GM12878 (cell line): ENCODE results near the gene EMP2. TPM values are rescaled to one million over a fixed set of nuclear protein-coding genes. Genes with fewer than 3 reads are reported as not detected.

Source experiments
- ATAC-seq: fragments of 200-7000 bp; cut with Tn5 transposase; 3 replicates; pipeline ENCODE4 v1.9.1; 2020; ENCODE audit warnings: mild to moderate bottlenecking, moderate library complexity
- BruUV-seq: library from RNA; stranded (reverse); fragments of 400-500 nt; replicated peaks from 2 replicates; lab custom pipeline; 2021; lab: Mats Ljungman, UMichigan
- CTCF ChIA-PET: fragments of 300-600 bp; sonication (Branson Sonifier 250); formaldehyde crosslinking; extraction: SDS; loops from one replicate; lab custom pipeline; 2021; ENCODE audit warnings: inconsistent platforms; lab: Yijun Ruan, JAX
- POLR2A ChIA-PET: fragments of 350-600 bp; formaldehyde crosslinking; extraction: SDS; loops from one replicate; lab custom pipeline; 2021; ENCODE audit warnings: inconsistent platforms; lab: Charles Lee
- RAD21 ChIA-PET: fragments of 300-600 bp; sonication (Branson Sonifier 250); formaldehyde crosslinking; loops from one replicate; lab custom pipeline; 2023; ENCODE audit warnings: antibody characterized with exemption; ENCODE audit not compliant: unreplicated experiment; lab: Charles Lee
- SMC1A ChIA-PET: fragments of 300-600 bp; sonication (Branson Sonifier 250); formaldehyde crosslinking; loops from one replicate; lab custom pipeline; 2023; ENCODE audit not compliant: unreplicated experiment, uncharacterized antibody; lab: Charles Lee
- DNase-seq: peaks from one replicate; pipeline ENCODE4 v3.0.0-alpha.2; 2011; ENCODE audit warnings: low read depth, low spot score
- FAIRE-seq: peaks from 3 replicates; lab custom pipeline; 2011; peaks lifted over from hg19 to GRCh38; lab: Jason Lieb, UNC
- H2AFZ ChIP-seq: 2 replicates; pipeline ENCODE4 v1.6.0; 2011; ENCODE audit warnings: low read depth, low read length, control low read depth; ENCODE audit not compliant: control insufficient read depth
- H3K27ac ChIP-seq: 2 replicates; pipeline ENCODE4 v1.5.1; 2011; ENCODE audit warnings: control low read depth; ENCODE audit not compliant: control insufficient read depth, insufficient read depth
- H3K27me3 ChIP-seq, 2 experiments: replicated peaks in 1 of 2; 2 replicates each; pipeline versions ENCODE4 v1.6.0 to v1.6.1; 2011; ENCODE audit warnings: low read length in 1 of 2; ENCODE audit not compliant: control insufficient read depth in 2 of 2, insufficient read depth in 2 of 2
- H3K36me3 ChIP-seq, 2 experiments: 2 replicates each; pipeline ENCODE4 v1.5.1; 2011; ENCODE audit warnings: low read length in 1 of 2; ENCODE audit not compliant: control insufficient read depth in 2 of 2, insufficient read depth in 2 of 2
- H3K4me1 ChIP-seq: 2 replicates; pipeline ENCODE4 v1.6.1; 2011; ENCODE audit warnings: mild to moderate bottlenecking, low read length, moderate library complexity, mixed read lengths; ENCODE audit not compliant: control insufficient read depth, insufficient read depth
- H3K4me2 ChIP-seq: 2 replicates; pipeline ENCODE4 v1.6.0; 2011; ENCODE audit warnings: control low read depth; ENCODE audit not compliant: control insufficient read depth, insufficient read depth
- H3K4me3 ChIP-seq: fragments of 200-600 bp; sonication (generic); 2 replicates; pipeline ENCODE4 v1.5.1; 2016
- H3K79me2 ChIP-seq: 2 replicates; pipeline ENCODE4 v1.6.0; 2011; ENCODE audit warnings: low read length; ENCODE audit not compliant: control insufficient read depth, insufficient read depth
- H3K9ac ChIP-seq: 2 replicates; pipeline ENCODE4 v1.8.0; 2011; ENCODE audit warnings: low read length, control low read depth, mixed read lengths; ENCODE audit not compliant: control insufficient read depth, insufficient read depth
- H3K9me3 ChIP-seq: replicated peaks from 3 replicates; pipeline ENCODE4 v1.5.1; 2011; ENCODE audit warnings: mild to moderate bottlenecking, low read length; ENCODE audit not compliant: control insufficient read depth, insufficient read depth
- H4K20me1 ChIP-seq: 2 replicates; pipeline ENCODE4 v1.6.0; 2011; ENCODE audit not compliant: control insufficient read depth, insufficient read depth
- ATF7 ChIP-seq: fragments of 450-650 bp; IDR thresholded peaks from 2 replicates; pipeline ENCODE4 v1.6.1; 2016; ENCODE audit warnings: low read depth, mild to moderate bottlenecking
- BMI1 ChIP-seq: fragments of 450-650 bp; IDR thresholded peaks from 2 replicates; pipeline ENCODE4 v1.6.1; 2016; ENCODE audit warnings: mild to moderate bottlenecking, moderate library complexity, borderline replicate concordance
- CBX5 ChIP-seq: sonication (generic); IDR thresholded peaks from 2 replicates; pipeline ENCODE4 v1.6.1; 2016; ENCODE audit warnings: low read depth, moderate library complexity, mild to moderate bottlenecking, inconsistent platforms
- LARP7 ChIP-seq: fragments of 450-650 bp; IDR thresholded peaks from 2 replicates; pipeline ENCODE4 v1.6.1; 2017; ENCODE audit warnings: mild to moderate bottlenecking
- MYB ChIP-seq: fragments of 150-350 bp; IDR thresholded peaks from 2 replicates; pipeline ENCODE4 v1.6.1; 2014; ENCODE audit warnings: mild to moderate bottlenecking, low read depth, low read length, borderline replicate concordance
- PML ChIP-seq: IDR thresholded peaks from 2 replicates; pipeline ENCODE4 v1.6.1; 2012; ENCODE audit warnings: low read length, inconsistent platforms
- TCF12 ChIP-seq: IDR thresholded peaks from 2 replicates; pipeline ENCODE4 v1.6.1; 2011; ENCODE audit warnings: low read depth, mild to moderate bottlenecking, low read length
- ZBED1 ChIP-seq: IDR thresholded peaks from 2 replicates; pipeline ENCODE4 v1.6.1; 2016; ENCODE audit warnings: borderline replicate concordance
- WGBS: methylation state at CpG from one replicate; pipeline ENCODE4 v1.1.6; 2016; ENCODE audit warnings: low lambda C conversion rate; ENCODE audit not compliant: insufficient replicate concordance, insufficient coverage; ENCODE audit errors: missing lambda C conversion rate; 5-methylcytosine and 5-hydroxymethylcytosine counted together
- in situ Hi-C: fragments of 300-500 bp; cut with MboI; formaldehyde crosslinking; loops from 9 replicates; pipeline ENCODE4 v1.14.3; 2018; ENCODE audit warnings: mixed read lengths
- intact Hi-C: fragments of 100-400 bp; cut with micrococcal nuclease; formaldehyde crosslinking; loops from one replicate; pipeline ENCODE4 v1.14.2; 2022; ENCODE audit not compliant: unreplicated experiment
- polyA plus RNA-seq, 11 experiments: library from polyadenylated mRNA; depleted of rRNA in 4 of 11; unstranded in 6 of 11; stranded (reverse) in 5 of 11; fragments of >200 nt; fragmentation: Nextera tagmentation in 4 of 11; fragmentation: Illumina TruSeq in 1 of 11; extraction: Ambion mirVana in 4 of 11; extraction: Trizol in 1 of 11; gene quantifications; 1 replicate in 1 of 11; 2 replicates in 10 of 11; pipeline versions ENCODE4 v1.2.1 to v1.2.3, GENCODE V29; 2011 to 2016; ENCODE audit warnings: inconsistent platforms in 2 of 11, missing spikeins in 2 of 11, low read depth in 1 of 11
- total RNA-seq, 4 experiments: library from RNA; depleted of rRNA in 3 of 4; stranded (reverse); fragments of >200 nt in 3 of 4; fragmentation: Illumina TruSeq in 1 of 4; extraction: Trizol in 1 of 4; gene quantifications; 2 replicates each; pipeline versions ENCODE4 v1.2.1 to v1.2.3, GENCODE V29; 2013 to 2021
- TF ChIP-seq, protein P1 (sequence below): fragments of 450-650 bp; IDR thresholded peaks from 2 replicates; pipeline ENCODE4 v1.6.1; 2017; ENCODE audit warnings: low read depth, mild to moderate bottlenecking, moderate library complexity
- TF ChIP-seq, protein P2 (sequence below): fragments of 450-650 bp; IDR thresholded peaks from 2 replicates; pipeline ENCODE4 v1.6.1; 2016; ENCODE audit warnings: mild to moderate bottlenecking, moderate library complexity, borderline replicate concordance
- TF ChIP-seq, protein P3 (sequence below): IDR thresholded peaks from 2 replicates; pipeline ENCODE4 v1.6.1; 2012; ENCODE audit warnings: low read length, inconsistent platforms
- TF ChIP-seq, protein P4 (sequence below): fragments of 150-350 bp; IDR thresholded peaks from 2 replicates; pipeline ENCODE4 v1.6.1; 2016; ENCODE audit warnings: low read depth, low read length

The EMP2 gene
- total and polyA plus RNA-seq, 10 of the 15 experiments (the other 5 are each of a cell fraction or from before 2014, with no cell fraction given), result 0.41 to 10.4 (median 3.8) TPM

DNA sequence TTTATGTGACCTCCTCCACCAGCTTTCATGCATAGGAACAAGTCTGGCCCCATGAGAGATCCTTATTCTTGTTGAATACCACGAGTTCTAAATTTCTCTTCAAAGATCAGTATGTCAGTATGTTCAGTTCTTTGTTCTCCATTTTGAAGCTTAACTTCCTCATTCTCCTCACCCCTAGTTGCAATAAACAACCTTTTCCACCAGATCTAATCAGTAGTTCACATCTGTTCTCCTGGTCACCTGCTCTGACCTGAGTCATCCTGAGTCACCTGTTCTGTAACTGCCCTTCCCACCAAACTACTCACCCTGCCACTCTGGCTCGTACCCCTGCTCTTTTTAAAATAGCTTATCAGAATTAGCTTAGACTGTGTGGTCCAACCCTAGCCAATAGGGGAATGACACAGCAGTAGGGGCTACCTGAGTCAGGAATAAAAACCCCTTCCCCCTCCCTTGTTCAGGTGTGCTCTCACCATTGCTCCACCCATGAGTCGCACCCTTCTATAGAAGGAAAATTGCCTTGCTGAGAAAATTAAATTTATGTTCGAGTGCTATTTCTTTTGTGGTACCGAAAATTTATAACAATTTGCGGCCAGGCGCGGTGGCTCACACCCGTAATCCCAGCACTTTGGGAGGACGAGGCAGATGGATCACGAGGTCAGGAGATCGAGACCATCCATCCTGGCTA, 94.6 kb downstream of the EMP2 start:
- BruUV-seq, result no TSS peak
- no peak for ATAC-seq
- no peak overlapping the region for H2AFZ ChIP-seq
- TF ChIP-seq, protein P1, sequence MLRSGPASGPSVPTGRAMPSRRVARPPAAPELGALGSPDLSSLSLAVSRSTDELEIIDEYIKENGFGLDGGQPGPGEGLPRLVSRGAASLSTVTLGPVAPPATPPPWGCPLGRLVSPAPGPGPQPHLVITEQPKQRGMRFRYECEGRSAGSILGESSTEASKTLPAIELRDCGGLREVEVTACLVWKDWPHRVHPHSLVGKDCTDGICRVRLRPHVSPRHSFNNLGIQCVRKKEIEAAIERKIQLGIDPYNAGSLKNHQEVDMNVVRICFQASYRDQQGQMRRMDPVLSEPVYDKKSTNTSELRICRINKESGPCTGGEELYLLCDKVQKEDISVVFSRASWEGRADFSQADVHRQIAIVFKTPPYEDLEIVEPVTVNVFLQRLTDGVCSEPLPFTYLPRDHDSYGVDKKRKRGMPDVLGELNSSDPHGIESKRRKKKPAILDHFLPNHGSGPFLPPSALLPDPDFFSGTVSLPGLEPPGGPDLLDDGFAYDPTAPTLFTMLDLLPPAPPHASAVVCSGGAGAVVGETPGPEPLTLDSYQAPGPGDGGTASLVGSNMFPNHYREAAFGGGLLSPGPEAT, result no peak
- TF ChIP-seq BMI1 (no peak), CBX5 (no peak), ZBED1 (no peak), TCF12 (no peak), LARP7 (no peak), PML (no peak), MYB (no peak), ATF7 (no peak)
- TF ChIP-seq, protein P2, sequence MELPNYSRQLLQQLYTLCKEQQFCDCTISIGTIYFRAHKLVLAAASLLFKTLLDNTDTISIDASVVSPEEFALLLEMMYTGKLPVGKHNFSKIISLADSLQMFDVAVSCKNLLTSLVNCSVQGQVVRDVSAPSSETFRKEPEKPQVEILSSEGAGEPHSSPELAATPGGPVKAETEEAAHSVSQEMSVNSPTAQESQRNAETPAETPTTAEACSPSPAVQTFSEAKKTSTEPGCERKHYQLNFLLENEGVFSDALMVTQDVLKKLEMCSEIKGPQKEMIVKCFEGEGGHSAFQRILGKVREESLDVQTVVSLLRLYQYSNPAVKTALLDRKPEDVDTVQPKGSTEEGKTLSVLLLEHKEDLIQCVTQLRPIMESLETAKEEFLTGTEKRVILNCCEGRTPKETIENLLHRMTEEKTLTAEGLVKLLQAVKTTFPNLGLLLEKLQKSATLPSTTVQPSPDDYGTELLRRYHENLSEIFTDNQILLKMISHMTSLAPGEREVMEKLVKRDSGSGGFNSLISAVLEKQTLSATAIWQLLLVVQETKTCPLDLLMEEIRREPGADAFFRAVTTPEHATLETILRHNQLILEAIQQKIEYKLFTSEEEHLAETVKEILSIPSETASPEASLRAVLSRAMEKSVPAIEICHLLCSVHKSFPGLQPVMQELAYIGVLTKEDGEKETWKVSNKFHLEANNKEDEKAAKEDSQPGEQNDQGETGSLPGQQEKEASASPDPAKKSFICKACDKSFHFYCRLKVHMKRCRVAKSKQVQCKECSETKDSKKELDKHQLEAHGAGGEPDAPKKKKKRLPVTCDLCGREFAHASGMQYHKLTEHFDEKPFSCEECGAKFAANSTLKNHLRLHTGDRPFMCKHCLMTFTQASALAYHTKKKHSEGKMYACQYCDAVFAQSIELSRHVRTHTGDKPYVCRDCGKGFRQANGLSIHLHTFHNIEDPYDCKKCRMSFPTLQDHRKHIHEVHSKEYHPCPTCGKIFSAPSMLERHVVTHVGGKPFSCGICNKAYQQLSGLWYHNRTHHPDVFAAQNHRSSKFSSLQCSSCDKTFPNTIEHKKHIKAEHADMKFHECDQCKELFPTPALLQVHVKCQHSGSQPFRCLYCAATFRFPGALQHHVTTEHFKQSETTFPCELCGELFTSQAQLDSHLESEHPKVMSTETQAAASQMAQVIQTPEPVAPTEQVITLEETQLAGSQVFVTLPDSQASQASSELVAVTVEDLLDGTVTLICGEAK, result no peak
- TF ChIP-seq, protein P3, sequence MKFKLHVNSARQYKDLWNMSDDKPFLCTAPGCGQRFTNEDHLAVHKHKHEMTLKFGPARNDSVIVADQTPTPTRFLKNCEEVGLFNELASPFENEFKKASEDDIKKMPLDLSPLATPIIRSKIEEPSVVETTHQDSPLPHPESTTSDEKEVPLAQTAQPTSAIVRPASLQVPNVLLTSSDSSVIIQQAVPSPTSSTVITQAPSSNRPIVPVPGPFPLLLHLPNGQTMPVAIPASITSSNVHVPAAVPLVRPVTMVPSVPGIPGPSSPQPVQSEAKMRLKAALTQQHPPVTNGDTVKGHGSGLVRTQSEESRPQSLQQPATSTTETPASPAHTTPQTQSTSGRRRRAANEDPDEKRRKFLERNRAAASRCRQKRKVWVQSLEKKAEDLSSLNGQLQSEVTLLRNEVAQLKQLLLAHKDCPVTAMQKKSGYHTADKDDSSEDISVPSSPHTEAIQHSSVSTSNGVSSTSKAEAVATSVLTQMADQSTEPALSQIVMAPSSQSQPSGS, result no peak
- TF ChIP-seq, protein P4, sequence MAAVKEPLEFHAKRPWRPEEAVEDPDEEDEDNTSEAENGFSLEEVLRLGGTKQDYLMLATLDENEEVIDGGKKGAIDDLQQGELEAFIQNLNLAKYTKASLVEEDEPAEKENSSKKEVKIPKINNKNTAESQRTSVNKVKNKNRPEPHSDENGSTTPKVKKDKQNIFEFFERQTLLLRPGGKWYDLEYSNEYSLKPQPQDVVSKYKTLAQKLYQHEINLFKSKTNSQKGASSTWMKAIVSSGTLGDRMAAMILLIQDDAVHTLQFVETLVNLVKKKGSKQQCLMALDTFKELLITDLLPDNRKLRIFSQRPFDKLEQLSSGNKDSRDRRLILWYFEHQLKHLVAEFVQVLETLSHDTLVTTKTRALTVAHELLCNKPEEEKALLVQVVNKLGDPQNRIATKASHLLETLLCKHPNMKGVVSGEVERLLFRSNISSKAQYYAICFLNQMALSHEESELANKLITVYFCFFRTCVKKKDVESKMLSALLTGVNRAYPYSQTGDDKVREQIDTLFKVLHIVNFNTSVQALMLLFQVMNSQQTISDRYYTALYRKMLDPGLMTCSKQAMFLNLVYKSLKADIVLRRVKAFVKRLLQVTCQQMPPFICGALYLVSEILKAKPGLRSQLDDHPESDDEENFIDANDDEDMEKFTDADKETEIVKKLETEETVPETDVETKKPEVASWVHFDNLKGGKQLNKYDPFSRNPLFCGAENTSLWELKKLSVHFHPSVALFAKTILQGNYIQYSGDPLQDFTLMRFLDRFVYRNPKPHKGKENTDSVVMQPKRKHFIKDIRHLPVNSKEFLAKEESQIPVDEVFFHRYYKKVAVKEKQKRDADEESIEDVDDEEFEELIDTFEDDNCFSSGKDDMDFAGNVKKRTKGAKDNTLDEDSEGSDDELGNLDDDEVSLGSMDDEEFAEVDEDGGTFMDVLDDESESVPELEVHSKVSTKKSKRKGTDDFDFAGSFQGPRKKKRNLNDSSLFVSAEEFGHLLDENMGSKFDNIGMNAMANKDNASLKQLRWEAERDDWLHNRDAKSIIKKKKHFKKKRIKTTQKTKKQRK, result no peak

More for the DNA sequence above, 94.6 kb downstream of the EMP2 start:
- no peak overlapping the region for H3K9ac ChIP-seq
- H3K36me3 ChIP-seq, result 0 out of 4 replicates have a peak, but pooled peaks cover 0 to 5% of the 10 kb centered on the region in 2 experiments
- ChIA-PET CTCF (no interaction called here), SMC1A (no interaction called here), POLR2A (no interaction called here), RAD21 (no interaction called here)
- WGBS, result 85% methylated on average over 12 of the region's 12 CpGs
- H3K9me3 ChIP-seq, result peaks cover 7% of the 10 kb centered on the region; the same call in 2 of the 3 replicates
- no peak overlapping the region for H3K4me3 ChIP-seq
- in situ Hi-C loops, result no loop called here
- H3K27ac ChIP-seq, result no peak overlapping the region
- FAIRE-seq (no peak), DNase-seq (no peak)
- no peaks in the 10 kb centered on the region for H3K27me3 ChIP-seq
- intact Hi-C loops, result no loop called here
- H3K79me2 ChIP-seq, result no peaks in the 10 kb centered on the region
- no peaks in the 10 kb centered on the region for H4K20me1 ChIP-seq
- no peak overlapping the region for H3K4me2 ChIP-seq
- H3K4me1 ChIP-seq, result no peaks in the 10 kb centered on the region
